HFFc6 (cell line): ENCODE measurements around the gene RTEL1. TPM values are rescaled to one million over a fixed set of nuclear protein-coding genes. Genes with fewer than 3 reads are reported as not detected.

Source experiments
- DNase-seq: peaks from one replicate; pipeline ENCODE4 v3.0.0-alpha.2; 2018
- H3K27ac Mint-ChIP-seq: 2 replicates; pipeline ENCODE4 v1.8.0; 2020; ENCODE audit warnings: mild to moderate bottlenecking, mixed read lengths
- H3K27me3 Mint-ChIP-seq: 2 replicates; pipeline ENCODE4 v1.8.0; 2021; ENCODE audit warnings: mild to moderate bottlenecking, moderate library complexity, mixed read lengths; ENCODE audit not compliant: insufficient read depth
- H3K36me3 Mint-ChIP-seq: 2 replicates; pipeline ENCODE4 v1.8.0; 2021; ENCODE audit warnings: low read depth, mixed read lengths
- H3K4me1 Mint-ChIP-seq: 2 replicates; pipeline ENCODE4 v1.8.0; 2020; ENCODE audit warnings: low read depth, mixed read lengths
- H3K4me3 Mint-ChIP-seq: 2 replicates; pipeline ENCODE4 v1.8.0; 2020; ENCODE audit warnings: mild to moderate bottlenecking, moderate library complexity, mixed read lengths
- H3K9me3 Mint-ChIP-seq: 2 replicates; pipeline ENCODE4 v1.8.0; 2020; ENCODE audit warnings: mild to moderate bottlenecking, mixed read lengths
- total RNA-seq, 6 experiments: library from RNA; stranded (reverse); fragmentation: NEBNext Ultra II Directional; extraction: Animal tissue kit (Norgen Biotek cat#: 25700); gene quantifications; 2 replicates in 1 of 6; 3 replicates in 5 of 6; pipeline ENCODE4 v1.2.3, GENCODE V29; 2021
- TF ChIP-seq, protein P1 (sequence below): fragments of 200-600 bp; sonication (generic); IDR thresholded peaks from 2 replicates; pipeline ENCODE4 v1.5.0; 2021; ENCODE audit warnings: antibody characterized with exemption, mild to moderate bottlenecking

Gene RTEL1
- total RNA-seq, 6 experiments from 2014 or later: 19.0 to 26.8 (median 22.7) TPM

DNA sequence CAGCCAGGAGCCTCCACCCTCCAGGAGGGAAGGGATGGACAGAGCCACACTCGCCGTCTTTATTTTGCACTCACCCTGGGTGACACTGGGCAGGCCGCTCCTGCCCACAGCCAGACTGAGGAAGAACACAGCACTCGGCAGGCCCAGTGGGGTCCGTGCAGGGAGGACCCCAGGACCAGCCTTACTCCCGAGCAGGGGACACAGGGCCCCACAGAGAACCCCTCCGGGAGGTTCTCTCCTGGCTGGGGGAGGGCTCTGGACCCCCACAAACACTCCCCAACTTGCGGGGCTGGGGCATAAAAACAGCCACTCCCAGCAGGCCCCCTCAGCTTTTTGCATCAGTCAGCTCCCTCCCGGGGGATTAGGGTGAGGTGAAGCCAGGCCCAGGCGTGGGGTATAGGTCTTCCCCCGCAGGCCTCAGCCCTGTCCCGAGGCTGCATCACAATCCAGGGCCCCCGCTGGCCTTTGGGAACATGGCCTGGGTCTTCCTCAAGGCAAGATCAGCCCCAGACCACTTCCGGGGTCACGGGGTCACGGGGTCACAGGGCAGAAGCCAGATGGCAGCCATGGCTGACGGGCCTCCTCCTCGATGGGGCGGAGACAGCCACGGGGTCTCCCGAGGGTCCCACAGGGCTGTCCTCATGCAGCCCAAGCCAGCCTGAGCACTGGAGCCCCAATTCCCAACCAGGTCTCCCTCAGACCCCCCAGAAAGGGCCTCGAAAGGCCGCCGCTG is 41.5 kb downstream of the RTEL1 start:
- DNase-seq: no peak
- peak overlapping the region; percentile 50 for H3K4me3 Mint-ChIP-seq

DNA sequence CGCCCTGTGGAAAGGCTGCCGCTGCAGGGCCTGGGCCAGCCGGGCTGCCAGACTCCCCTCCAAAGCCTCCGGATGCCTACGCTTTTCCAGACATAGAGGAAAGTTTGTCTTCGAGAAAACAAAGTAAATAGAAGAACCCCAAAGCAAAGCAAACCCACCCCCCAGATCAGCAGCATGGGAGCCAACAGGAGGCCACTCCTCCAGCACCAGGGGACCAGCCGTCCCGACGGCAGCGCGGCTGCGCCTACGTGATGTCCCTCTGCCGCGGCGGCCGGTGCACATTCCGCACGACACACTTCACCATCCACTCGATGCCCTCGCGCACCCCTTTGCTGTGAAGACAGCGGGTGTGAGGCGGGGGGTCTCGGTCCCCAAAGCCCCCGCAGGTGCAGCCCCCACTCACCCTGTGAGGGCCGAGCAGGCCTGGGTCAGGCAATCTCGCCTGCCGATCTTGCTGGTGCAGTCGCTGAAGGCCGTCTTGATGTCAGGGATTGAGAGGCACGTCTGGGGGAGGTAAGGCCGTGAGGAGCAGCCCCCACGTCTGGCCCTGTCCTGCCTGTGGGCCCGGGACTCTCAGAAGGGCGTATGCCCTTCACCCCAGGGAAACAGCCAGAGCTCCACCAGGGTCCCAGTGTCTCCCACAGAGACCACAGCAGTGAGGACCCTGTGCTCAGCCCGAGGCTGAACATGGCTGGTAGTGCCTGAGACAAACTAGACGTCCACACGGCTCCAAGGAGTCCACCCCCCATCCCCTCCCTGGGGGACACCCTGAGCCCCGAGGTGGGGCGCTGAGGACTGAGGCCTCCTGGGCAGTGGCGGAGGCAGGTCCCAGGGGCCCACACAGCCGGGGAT is 42.3 kb downstream of the RTEL1 start:
- peak overlapping the region; percentile 95 for H3K27ac Mint-ChIP-seq

More for the DNA sequence above, 41.5 kb downstream of the RTEL1 start:
- Mint-ChIP-seq H3K9me3 (no peaks in the 10 kb centered on the region), H3K27me3 (peaks cover 31% of the 10 kb centered on the region), H3K27ac (peak overlapping the region; percentile 95), H3K4me1 (peaks cover 10% of the 10 kb centered on the region; the same call in 1 of the 2 replicates), H3K36me3 (no peaks in the 10 kb centered on the region; the same call in 1 of the 2 replicates)
- TF ChIP-seq, protein P1, sequence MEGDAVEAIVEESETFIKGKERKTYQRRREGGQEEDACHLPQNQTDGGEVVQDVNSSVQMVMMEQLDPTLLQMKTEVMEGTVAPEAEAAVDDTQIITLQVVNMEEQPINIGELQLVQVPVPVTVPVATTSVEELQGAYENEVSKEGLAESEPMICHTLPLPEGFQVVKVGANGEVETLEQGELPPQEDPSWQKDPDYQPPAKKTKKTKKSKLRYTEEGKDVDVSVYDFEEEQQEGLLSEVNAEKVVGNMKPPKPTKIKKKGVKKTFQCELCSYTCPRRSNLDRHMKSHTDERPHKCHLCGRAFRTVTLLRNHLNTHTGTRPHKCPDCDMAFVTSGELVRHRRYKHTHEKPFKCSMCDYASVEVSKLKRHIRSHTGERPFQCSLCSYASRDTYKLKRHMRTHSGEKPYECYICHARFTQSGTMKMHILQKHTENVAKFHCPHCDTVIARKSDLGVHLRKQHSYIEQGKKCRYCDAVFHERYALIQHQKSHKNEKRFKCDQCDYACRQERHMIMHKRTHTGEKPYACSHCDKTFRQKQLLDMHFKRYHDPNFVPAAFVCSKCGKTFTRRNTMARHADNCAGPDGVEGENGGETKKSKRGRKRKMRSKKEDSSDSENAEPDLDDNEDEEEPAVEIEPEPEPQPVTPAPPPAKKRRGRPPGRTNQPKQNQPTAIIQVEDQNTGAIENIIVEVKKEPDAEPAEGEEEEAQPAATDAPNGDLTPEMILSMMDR: no peak

DNA sequence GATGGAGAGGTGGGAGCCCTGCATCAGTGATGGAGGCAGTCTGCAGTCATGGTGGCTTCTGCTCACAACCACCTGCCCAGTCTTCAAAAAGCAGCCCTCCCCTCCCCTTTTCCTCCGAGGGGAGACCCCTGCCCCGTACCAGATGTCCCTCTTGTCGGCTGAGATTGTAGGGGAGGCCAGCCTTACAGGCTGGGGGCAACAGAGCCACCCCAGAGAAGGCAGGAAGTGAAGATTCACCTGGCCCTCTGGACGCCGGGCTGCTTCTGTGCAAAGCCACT is 42.9 kb downstream of the RTEL1 start:
- peaks cover 23% of the 10 kb centered on the region for H3K27me3 Mint-ChIP-seq
- TF ChIP-seq, protein P1: no peak
- H3K36me3 Mint-ChIP-seq: peaks cover 5% of the 10 kb centered on the region; the same call in 1 of the 2 replicates
- no peak overlapping the region for H3K4me3 Mint-ChIP-seq
- peaks cover 16% of the 10 kb centered on the region for H3K4me1 Mint-ChIP-seq
- DNase-seq: no peak
- H3K9me3 Mint-ChIP-seq: no peaks in the 10 kb centered on the region
- no peak overlapping the region; the same call in 1 of the 2 replicates for H3K27ac Mint-ChIP-seq

More for the DNA sequence above, 42.3 kb downstream of the RTEL1 start:
- Mint-ChIP-seq H3K36me3 (peaks cover 5% of the 10 kb centered on the region; the same call in 1 of the 2 replicates), H3K4me3 (no peak overlapping the region; the same call in 1 of the 2 replicates), H3K4me1 (peaks cover 10% of the 10 kb centered on the region), H3K9me3 (no peaks in the 10 kb centered on the region), H3K27me3 (peaks cover 26% of the 10 kb centered on the region)
- no peak for DNase-seq
- TF ChIP-seq, protein P1: no peak

DNA sequence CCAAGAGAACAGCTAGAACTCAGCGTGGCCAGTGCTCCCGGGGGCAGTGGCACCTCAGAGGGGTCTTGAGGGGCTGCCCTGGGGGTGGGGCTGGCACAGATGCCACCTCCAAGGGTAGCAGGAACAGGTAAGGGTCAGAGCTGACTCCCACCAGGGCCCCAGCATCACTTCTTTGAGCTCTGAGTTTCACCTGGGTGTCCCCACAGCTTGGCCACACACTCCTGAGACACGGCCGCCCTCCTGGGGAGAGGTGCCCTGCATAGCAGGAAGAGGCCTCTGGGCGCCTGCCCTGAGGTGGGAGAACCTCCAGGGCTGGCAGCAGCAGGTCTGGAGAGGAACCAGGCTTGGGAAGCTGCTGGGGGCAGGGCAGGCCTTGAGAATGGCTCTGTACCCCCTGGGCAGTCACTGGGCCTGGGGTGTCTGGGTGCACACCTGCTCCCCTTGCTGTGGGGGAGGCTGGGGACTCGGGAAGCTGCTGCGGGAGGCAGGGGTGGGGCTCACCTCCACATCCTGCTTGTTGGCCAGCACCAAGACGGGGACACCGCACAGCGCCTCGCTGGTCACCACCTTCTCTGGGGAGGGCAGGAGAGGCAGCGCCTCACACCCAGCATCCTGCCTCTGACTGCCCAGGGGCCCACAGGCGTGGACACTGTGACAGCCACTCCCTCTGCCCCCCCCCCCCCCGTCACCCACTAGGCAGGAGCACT is 43.4 kb downstream of the RTEL1 start:
- no peak for DNase-seq
- H3K36me3 Mint-ChIP-seq: peaks cover 7% of the 10 kb centered on the region
- TF ChIP-seq, protein P1: no peak
- no peak overlapping the region for H3K4me3 Mint-ChIP-seq
- H3K27ac Mint-ChIP-seq: no peak overlapping the region; the same call in 1 of the 2 replicates
- H3K27me3 Mint-ChIP-seq: peaks cover 18% of the 10 kb centered on the region
- H3K4me1 Mint-ChIP-seq: peaks cover 21% of the 10 kb centered on the region
- H3K9me3 Mint-ChIP-seq: no peaks in the 10 kb centered on the region

DNA sequence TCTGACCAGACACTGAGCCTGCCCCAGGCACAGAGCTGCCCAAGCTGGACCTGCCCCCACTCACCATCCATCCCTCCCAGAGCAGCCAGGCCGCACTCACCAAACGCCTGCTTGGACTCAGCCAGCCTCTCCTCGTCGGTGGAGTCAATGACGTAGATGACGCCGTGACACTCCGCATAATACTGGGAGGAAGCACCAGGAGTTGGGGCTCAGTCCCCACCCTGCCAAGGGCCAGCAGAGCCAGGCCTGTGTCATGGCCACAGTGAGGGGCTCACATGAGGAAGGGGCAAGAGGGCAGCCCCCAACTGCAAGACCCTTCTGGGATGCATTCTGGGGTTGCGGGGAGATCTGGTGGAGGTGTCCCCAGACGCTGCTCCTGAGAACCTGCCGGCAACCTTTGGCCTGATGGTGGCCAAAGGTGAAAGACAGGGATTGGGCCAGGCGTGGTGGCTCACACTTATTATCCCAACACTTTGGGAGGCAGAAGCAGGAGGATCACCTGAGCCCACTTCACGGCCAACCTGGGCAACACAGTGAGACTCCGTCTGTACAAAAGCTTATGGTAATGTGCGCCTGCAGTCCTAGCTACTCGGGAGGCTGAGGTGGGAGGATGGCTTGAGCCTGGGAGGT is 44.0 kb downstream of the RTEL1 start:
- TF ChIP-seq, protein P1: no peak
- no peak overlapping the region for H3K27ac Mint-ChIP-seq
- H3K9me3 Mint-ChIP-seq: no peaks in the 10 kb centered on the region
- DNase-seq: no peak
- H3K36me3 Mint-ChIP-seq: peaks cover 12% of the 10 kb centered on the region
- H3K27me3 Mint-ChIP-seq: peaks cover 18% of the 10 kb centered on the region
- H3K4me3 Mint-ChIP-seq: no peak overlapping the region
- H3K4me1 Mint-ChIP-seq: peaks cover 27% of the 10 kb centered on the region
